ENCODE data around the gene TRMT13. TPM values are rescaled to one million over a fixed set of nuclear protein-coding genes. Genes with fewer than 3 reads are reported as not detected.

Gene TRMT13
- polyA plus RNA-seq (2012; ENCODE audit: insufficient read length, low read depth), result 9.3 TPM

GRCh38 chr1:100132566-100133477 is at the start of gene TRMT13, which contains the start of gene SASS6:
Gene TRMT13, plus strand, starts transcription at chr1:100133163. Its CDS starts 6 bp downstream, at chr1:100133169.
Gene SASS6, minus strand, starts transcription at chr1:100132930. Its CDS starts 116 bp downstream, at chr1:100132814.
- TF ChIP-seq FOXP2 (optimal IDR thresholded peaks at IDR 0.05; ENCODE audit: borderline replicate concordance, extremely low read depth, extremely low read length, insufficient read depth), result peak; percentile 13
- TF ChIP-seq REST (IDR thresholded peaks at IDR 0.05; ENCODE audit: insufficient read depth in 1 of 2, low read depth in 2 of 2, low read length in 2 of 2), result peak; percentile 11 to 61; a peak in 3 of 4 replicates
- peak; percentile 90 for TF ChIP-seq TAF1 (IDR thresholded peaks at IDR 0.05; ENCODE audit: borderline replicate concordance, insufficient read depth, low read length)
- TF ChIP-seq POLR2AphosphoS5 (IDR thresholded peaks at IDR 0.05; ENCODE audit: low read depth, low read length), result peak; percentile 93
- peak; percentile 95; the same call in 1 of the 2 replicates for TF ChIP-seq SIN3A (IDR thresholded peaks at IDR 0.05; ENCODE audit: borderline replicate concordance, insufficient read depth, low read length)

GRCh38 chr1:100087396-100087795 is 45.6 kb upstream of the TRMT13 start:
- no peak for TF ChIP-seq REST (IDR thresholded peaks at IDR 0.05; ENCODE audit: insufficient read depth in 1 of 2, low read depth in 2 of 2, low read length in 2 of 2)
- no peak for TF ChIP-seq SIN3A (IDR thresholded peaks at IDR 0.05; ENCODE audit: borderline replicate concordance, insufficient read depth, low read length)
- no peak for TF ChIP-seq FOXP2 (optimal IDR thresholded peaks at IDR 0.05; ENCODE audit: borderline replicate concordance, extremely low read depth, extremely low read length, insufficient read depth)
- TF ChIP-seq POLR2AphosphoS5 (IDR thresholded peaks at IDR 0.05; ENCODE audit: low read depth, low read length), result no peak
- TF ChIP-seq TAF1 (IDR thresholded peaks at IDR 0.05; ENCODE audit: borderline replicate concordance, insufficient read depth, low read length), result no peak

GRCh38 chr1:100089082-100089481 is 43.9 kb upstream of the TRMT13 start:
- no peak for TF ChIP-seq REST (IDR thresholded peaks at IDR 0.05; ENCODE audit: insufficient read depth in 1 of 2, low read depth in 2 of 2, low read length in 2 of 2)
- TF ChIP-seq FOXP2 (optimal IDR thresholded peaks at IDR 0.05; ENCODE audit: borderline replicate concordance, extremely low read depth, extremely low read length, insufficient read depth), result no peak
- no peak for TF ChIP-seq POLR2AphosphoS5 (IDR thresholded peaks at IDR 0.05; ENCODE audit: low read depth, low read length)
- no peak for TF ChIP-seq TAF1 (IDR thresholded peaks at IDR 0.05; ENCODE audit: borderline replicate concordance, insufficient read depth, low read length)
- no peak for TF ChIP-seq SIN3A (IDR thresholded peaks at IDR 0.05; ENCODE audit: borderline replicate concordance, insufficient read depth, low read length)

GRCh38 chr1:100090471-100090870 is 42.5 kb upstream of the TRMT13 start:
- TF ChIP-seq TAF1 (IDR thresholded peaks at IDR 0.05; ENCODE audit: borderline replicate concordance, insufficient read depth, low read length) (no peak), REST (IDR thresholded peaks at IDR 0.05; ENCODE audit: insufficient read depth in 1 of 2, low read depth in 2 of 2, low read length in 2 of 2) (no peak), FOXP2 (optimal IDR thresholded peaks at IDR 0.05; ENCODE audit: borderline replicate concordance, extremely low read depth, extremely low read length, insufficient read depth) (no peak), SIN3A (IDR thresholded peaks at IDR 0.05; ENCODE audit: borderline replicate concordance, insufficient read depth, low read length) (no peak), POLR2AphosphoS5 (IDR thresholded peaks at IDR 0.05; ENCODE audit: low read depth, low read length) (no peak)
